GM13976 (cell line): ENCODE measurements around the gene NPAS2.

Experiments used
- DNase-seq: peaks from one replicate; pipeline ENCODE4 v3.0.0; 2012; ENCODE audit warnings: low spot score
- in situ Hi-C: fragments of 300-500 bp; cut with MboI; formaldehyde crosslinking; loops from one replicate; pipeline ENCODE4 v1.12.0; 2022; ENCODE audit warnings: low sequenced_read_pairs, mixed read lengths, inconsistent platforms; ENCODE audit not compliant: unreplicated experiment
- TF ChIP-seq, protein P1 (sequence below): IDR thresholded peaks from 2 replicates; pipeline ENCODE4 v1.5.1; 2012; ENCODE audit warnings: borderline replicate concordance, mild to moderate bottlenecking; ENCODE audit not compliant: insufficient read depth; ENCODE audit errors: extremely low read depth, missing control alignments, control extremely low read depth

Gene NPAS2

GRCh38 chr2:100819370-100820272 lies at the start of gene NPAS2:
Gene NPAS2 (plus strand): TSS chr2:100820139. CDS start chr2:100904755, 84,616 bp downstream.
- in situ Hi-C loops = no loop called here
- TF ChIP-seq, protein P1, sequence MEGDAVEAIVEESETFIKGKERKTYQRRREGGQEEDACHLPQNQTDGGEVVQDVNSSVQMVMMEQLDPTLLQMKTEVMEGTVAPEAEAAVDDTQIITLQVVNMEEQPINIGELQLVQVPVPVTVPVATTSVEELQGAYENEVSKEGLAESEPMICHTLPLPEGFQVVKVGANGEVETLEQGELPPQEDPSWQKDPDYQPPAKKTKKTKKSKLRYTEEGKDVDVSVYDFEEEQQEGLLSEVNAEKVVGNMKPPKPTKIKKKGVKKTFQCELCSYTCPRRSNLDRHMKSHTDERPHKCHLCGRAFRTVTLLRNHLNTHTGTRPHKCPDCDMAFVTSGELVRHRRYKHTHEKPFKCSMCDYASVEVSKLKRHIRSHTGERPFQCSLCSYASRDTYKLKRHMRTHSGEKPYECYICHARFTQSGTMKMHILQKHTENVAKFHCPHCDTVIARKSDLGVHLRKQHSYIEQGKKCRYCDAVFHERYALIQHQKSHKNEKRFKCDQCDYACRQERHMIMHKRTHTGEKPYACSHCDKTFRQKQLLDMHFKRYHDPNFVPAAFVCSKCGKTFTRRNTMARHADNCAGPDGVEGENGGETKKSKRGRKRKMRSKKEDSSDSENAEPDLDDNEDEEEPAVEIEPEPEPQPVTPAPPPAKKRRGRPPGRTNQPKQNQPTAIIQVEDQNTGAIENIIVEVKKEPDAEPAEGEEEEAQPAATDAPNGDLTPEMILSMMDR = no peak
- DNase-seq = peak; percentile 44

- TF ChIP-seq, protein P1 = no peak
- no peak for DNase-seq
- in situ Hi-C loops = no loop called here
Measured at GRCh38 chr2:100771125-100771524, 48.8 kb upstream of the NPAS2 start.

DNA sequence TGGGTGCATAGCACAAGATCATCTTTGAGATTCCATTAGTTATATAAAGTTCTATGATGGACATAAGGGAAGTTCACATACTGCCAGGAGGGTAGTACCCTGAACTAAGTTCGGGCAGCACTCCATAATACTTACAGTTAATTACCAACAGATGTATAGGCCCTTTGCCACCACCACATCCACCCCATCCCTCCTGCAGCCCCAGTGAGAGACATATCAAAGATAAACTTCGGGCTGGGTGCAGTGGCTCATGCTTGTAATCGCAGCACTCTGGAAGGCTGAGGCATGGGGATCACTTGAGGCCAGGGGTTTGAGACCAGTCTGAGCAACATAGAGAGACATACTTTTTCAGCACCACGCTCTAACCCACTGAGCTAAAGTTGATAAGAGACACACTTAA lies 46.4 kb upstream of the NPAS2 start:
- DNase-seq = no peak
- in situ Hi-C loops = no loop called here
- TF ChIP-seq, protein P1 = no peak

- in situ Hi-C loops = no loop called here
- DNase-seq = no peak
- TF ChIP-seq, protein P1 = no peak
Measured at GRCh38 chr2:100776445-100776844, 43.5 kb upstream of the NPAS2 start.

- no peak for DNase-seq
- in situ Hi-C loops = no loop called here
- TF ChIP-seq, protein P1 = no peak
Measured at GRCh38 chr2:100778637-100779450, 41.1 kb upstream of the NPAS2 start.

DNA sequence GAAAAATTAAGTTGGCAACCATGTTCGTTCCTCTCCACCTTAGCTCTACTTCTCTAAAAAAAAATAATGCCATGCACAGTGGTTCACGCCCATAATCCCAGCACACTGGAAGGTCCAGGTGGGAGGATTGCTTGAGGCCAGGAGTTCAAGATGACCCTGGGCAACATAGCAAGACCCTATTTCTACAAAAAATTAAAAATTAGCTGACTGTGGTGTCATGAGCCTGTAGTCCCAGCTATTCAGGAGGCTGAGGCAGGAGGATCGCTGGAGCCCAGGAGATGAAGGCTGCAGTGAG lies 40.1 kb upstream of the NPAS2 start:
- TF ChIP-seq, protein P1 = no peak
- no peak for DNase-seq
- in situ Hi-C loops = no loop called here
